SK-N-SH (cell line): ENCODE results near the gene AHCYL2. TPM values are rescaled to one million over a fixed set of nuclear protein-coding genes. Genes with fewer than 3 reads are reported as not detected.

Experiments used
- CTCF ChIA-PET: fragments of 300-600, 350-600 bp; formaldehyde crosslinking; extraction: SDS; loops from one replicate; lab custom pipeline; 2021; lab: Yijun Ruan, JAX
- POLR2A ChIA-PET: fragments of 350-600 bp; sonication (Branson Sonifier 250); formaldehyde crosslinking; extraction: SDS; loops from one replicate; lab custom pipeline; 2020; ENCODE audit warnings: antibody characterized with exemption, inconsistent platforms; lab: Yijun Ruan, JAX
- DNase-seq: peaks from one replicate; pipeline ENCODE4 v3.0.0; 2012
- H2AFZ ChIP-seq: fragments of 200-600 bp; sonication (generic); 2 replicates; pipeline ENCODE4 v1.8.1; 2016; ENCODE audit warnings: antibody characterized with exemption, mild to moderate bottlenecking, low read depth
- H3F3A ChIP-seq: fragments of 200-600 bp; sonication (generic); replicated peaks from 2 replicates; pipeline ENCODE3; 2016; ENCODE audit warnings: antibody characterized with exemption, mild to moderate bottlenecking; ENCODE audit not compliant: insufficient read depth
- H3K27ac ChIP-seq, 2 experiments: fragments of 200-500 bp in 1 of 2; fragments of 200-600 bp in 1 of 2; sonication (Bioruptor generic) in 1 of 2; sonication (generic), shearing (Covaris generic) in 1 of 2; 2 replicates each; pipeline versions ENCODE4 v1.5.1 to v1.6.1; 2014 to 2016; ENCODE audit warnings: low read depth in 2 of 2, inconsistent platforms in 1 of 2, low read length in 1 of 2, mild to moderate bottlenecking in 1 of 2, mixed read lengths in 1 of 2
- H3K27me3 ChIP-seq: fragments of 200-600 bp; sonication (generic), shearing (Covaris generic); 2 replicates; pipeline ENCODE4 v1.6.1; 2016; ENCODE audit warnings: mixed run types; ENCODE audit not compliant: insufficient read depth
- H3K36me3 ChIP-seq, 2 experiments: fragments of 200-500 bp in 1 of 2; fragments of 200-600 bp in 1 of 2; sonication (Bioruptor generic) in 1 of 2; sonication (generic) in 1 of 2; replicated peaks in 1 of 2; 2 replicates each; pipeline versions ENCODE3 to v1.5.1; 2014 to 2016; ENCODE audit warnings: low read length in 1 of 2, mild to moderate bottlenecking in 1 of 2; ENCODE audit not compliant: insufficient read depth in 2 of 2, control insufficient read depth in 1 of 2
- H3K4me1 ChIP-seq, 2 experiments: fragments of 200-500 bp in 1 of 2; fragments of 200-600 bp in 1 of 2; sonication (Bioruptor generic) in 1 of 2; sonication (generic), shearing (Covaris generic) in 1 of 2; 2 replicates each; pipeline versions ENCODE4 v1.5.1 to v1.6.1; 2014 to 2016; ENCODE audit warnings: low read depth in 1 of 2, low read length in 1 of 2, mixed run types in 1 of 2; ENCODE audit not compliant: insufficient read depth in 2 of 2, control insufficient read depth in 1 of 2
- H3K4me2 ChIP-seq: fragments of 200-600 bp; sonication (generic), shearing (Covaris generic); 2 replicates; pipeline ENCODE4 v1.6.1; 2017; ENCODE audit warnings: mixed run types
- H3K4me3 ChIP-seq, 2 experiments: fragments of 200-500 bp in 1 of 2; fragments of 200-600 bp in 1 of 2; sonication (Bioruptor generic) in 1 of 2; sonication (generic), shearing (Covaris generic) in 1 of 2; 2 replicates each; pipeline versions ENCODE4 v1.5.1 to v1.8.1; 2014 to 2016; ENCODE audit warnings: low read depth in 2 of 2, inconsistent platforms in 1 of 2, low read length in 1 of 2, mild to moderate bottlenecking in 1 of 2, mixed read lengths in 1 of 2, moderate library complexity in 1 of 2
- H3K79me2 ChIP-seq: fragments of 200-600 bp; sonication (generic); 2 replicates; pipeline ENCODE4 v1.8.1; 2017; ENCODE audit warnings: mild to moderate bottlenecking; ENCODE audit not compliant: insufficient read depth
- H3K9ac ChIP-seq: fragments of 200-600 bp; sonication (generic); 2 replicates; pipeline ENCODE4 v1.6.1; 2017; ENCODE audit warnings: mixed run types
- H3K9me2 ChIP-seq: fragments of 200-600 bp; sonication (generic); 2 replicates; pipeline ENCODE4 v1.6.1; 2017; ENCODE audit warnings: mixed run types
- H3K9me3 ChIP-seq: fragments of 200-600 bp; sonication (generic); 2 replicates; pipeline ENCODE4 v1.6.1; 2017; ENCODE audit warnings: mixed run types, mild to moderate bottlenecking, moderate library complexity
- H4K20me1 ChIP-seq: fragments of 200-600 bp; sonication (generic); 2 replicates; pipeline ENCODE4 v1.6.1; 2017; ENCODE audit warnings: mild to moderate bottlenecking, mixed run types; ENCODE audit not compliant: insufficient read depth
- ELF1 ChIP-seq: IDR thresholded peaks from 2 replicates; pipeline ENCODE4 v1.4.0; 2012
- EP300 ChIP-seq, 2 experiments: IDR thresholded peaks; 2 replicates each; pipeline versions ENCODE4 v1.4.0 to v1.6.1; 2012; ENCODE audit warnings: borderline replicate concordance in 1 of 2, low read depth in 1 of 2, low read length in 1 of 2
- FOXJ3 ChIP-seq: sonication (generic); formaldehyde crosslinking; IDR thresholded peaks from 2 replicates; pipeline ENCODE4 v1.5.1; 2020; ENCODE audit warnings: mild to moderate bottlenecking, missing genetic modification reagents
- GABPA ChIP-seq: IDR thresholded peaks from 2 replicates; pipeline ENCODE4 v1.4.0; 2012; ENCODE audit warnings: low read depth, mild to moderate bottlenecking
- JUND ChIP-seq: IDR thresholded peaks from 2 replicates; pipeline ENCODE4 v1.4.0; 2012
- MAX ChIP-seq: IDR thresholded peaks from 2 replicates; pipeline ENCODE4 v1.4.0; 2012; ENCODE audit warnings: low read depth
- MEF2A ChIP-seq: IDR thresholded peaks from 2 replicates; pipeline ENCODE4 v1.4.0; 2012; ENCODE audit warnings: low read depth, borderline replicate concordance
- NFIC ChIP-seq: IDR thresholded peaks from 2 replicates; pipeline ENCODE4 v1.4.0; 2012; ENCODE audit warnings: borderline replicate concordance
- NRF1 ChIP-seq: IDR thresholded peaks from 2 replicates; pipeline ENCODE4 v1.6.1; 2012; ENCODE audit warnings: low read depth, mild to moderate bottlenecking, low read length
- POLR2AphosphoS5 ChIP-seq: IDR thresholded peaks from 2 replicates; pipeline ENCODE4 v1.6.1; 2012; ENCODE audit warnings: low read depth, low read length
- RAD21 ChIP-seq: IDR thresholded peaks from 2 replicates; pipeline ENCODE4 v1.6.1; 2012; ENCODE audit warnings: mild to moderate bottlenecking, low read length
- RCOR1 ChIP-seq: fragments of 150-350 bp; IDR thresholded peaks from 2 replicates; pipeline ENCODE4 v1.6.1; 2017; ENCODE audit warnings: antibody characterized with exemption, low read length
- RXRA ChIP-seq: IDR thresholded peaks from 2 replicates; pipeline ENCODE4 v1.4.0; 2012; ENCODE audit warnings: low read depth, mild to moderate bottlenecking, borderline replicate concordance
- SMC3 ChIP-seq: IDR thresholded peaks from 2 replicates; pipeline ENCODE4 v1.6.1; 2012; ENCODE audit warnings: low read depth, low read length, improper control_type of control experiment
- TAF1 ChIP-seq: IDR thresholded peaks from 2 replicates; pipeline ENCODE4 v1.6.1; 2012; ENCODE audit warnings: low read depth, mild to moderate bottlenecking, low read length, moderate library complexity, borderline replicate concordance
- TCF12 ChIP-seq: IDR thresholded peaks from 2 replicates; pipeline ENCODE4 v1.4.0; 2012
- USF2 ChIP-seq: fragments of 150-350 bp; IDR thresholded peaks from 2 replicates; pipeline ENCODE4 v1.6.1; 2017; ENCODE audit warnings: antibody characterized with exemption, low read length, low read depth, borderline replicate concordance
- YY1 ChIP-seq: IDR thresholded peaks from 2 replicates; pipeline ENCODE4 v1.4.0; 2012; ENCODE audit warnings: low read depth, mild to moderate bottlenecking
- ZBTB33 ChIP-seq: IDR thresholded peaks from 2 replicates; pipeline ENCODE4 v1.4.0; 2012; ENCODE audit warnings: low read depth, borderline replicate concordance
- WGBS: methylation state at CpG from one replicate; pipeline ENCODE4 v1.1.6; 2017; ENCODE audit warnings: low lambda C conversion rate; 5-methylcytosine and 5-hydroxymethylcytosine counted together
- polyA plus RNA-seq, 3 experiments: library from polyadenylated mRNA; depleted of rRNA; stranded (reverse); fragments of >200 nt; gene quantifications; 2 replicates each; pipeline ENCODE4 v1.2.3, GENCODE V29; 2012

AHCYL2 gene
- polyA plus RNA-seq, 1 of the 3 experiments (the other 2 are of a cell fraction) = 20.4 TPM

- H3K9me3 ChIP-seq = no peaks in the 10 kb centered on the region
Measured at GRCh38 chr7:129208667-129209066, 16.2 kb upstream of the AHCYL2 start.

GRCh38 chr7:129209067-129209926 lies 15.5 kb upstream of the AHCYL2 start:
- no peak overlapping the region for H3K27ac ChIP-seq
- H3K36me3 ChIP-seq = peaks cover 18 to 38% of the 10 kb centered on the region in 2 experiments
- H3K4me1 ChIP-seq = peaks cover 0 to 6% of the 10 kb centered on the region in 2 experiments; a peak in 1 of 4 replicates
- no peak overlapping the region for H3K4me2 ChIP-seq
- H3F3A ChIP-seq = no peaks in the 10 kb centered on the region
- no peak overlapping the region for H3K4me3 ChIP-seq
- no peak overlapping the region for H2AFZ ChIP-seq
- WGBS = 91% methylated on average over 15 of the region's 15 CpGs
- no peaks in the 10 kb centered on the region for H3K79me2 ChIP-seq
- no peaks in the 10 kb centered on the region for H3K9me3 ChIP-seq
- no peaks in the 10 kb centered on the region for H3K9me2 ChIP-seq
- no peaks in the 10 kb centered on the region for H4K20me1 ChIP-seq
- ChIA-PET POLR2A (interaction anchor here (1.5 kb wide), 1 partner anchor 45 kb away, joined by 3 read pairs; no protein-coding TSS in a partner anchor), CTCF (interaction anchor here (0.6 to 14.2 kb wide), 19 partner anchors 10 to 1260 kb away, joined by 3 to 385 read pairs (median 4); partner anchors contain the start of gene AHCYL2)
- H3K27me3 ChIP-seq = no peaks in the 10 kb centered on the region
- TF ChIP-seq NRF1 (no peak), FOXJ3 (CRISPR knock-in tag) (no peak), SMC3 (no peak), MEF2A (no peak), MAX (no peak), GABPA (no peak), RXRA (no peak), JUND (no peak), TCF12 (no peak), NFIC (no peak), TAF1 (no peak), RAD21 (no peak), POLR2AphosphoS5 (no peak), YY1 (no peak)
- no peak overlapping the region for H3K9ac ChIP-seq
- no peak for DNase-seq

More at GRCh38 chr7:129208667-129209066, 16.2 kb upstream of the AHCYL2 start:
- WGBS = 84% methylated on average over 9 of the region's 9 CpGs
- TF ChIP-seq ELF1 (no peak), USF2 (no peak), RXRA (no peak), POLR2AphosphoS5 (no peak), NFIC (no peak), EP300 (IDR thresholded peaks at IDR 0.05; ENCODE audit: borderline replicate concordance in 1 of 2, low read depth in 1 of 2, low read length in 1 of 2) (no peak), RCOR1 (no peak), ZBTB33 (no peak)
- Histone ChIP-seq H3K79me2 (no peaks in the 10 kb centered on the region; the same call in 1 of the 2 replicates), H3K36me3 (peaks cover 18 to 38% of the 10 kb centered on the region in 2 experiments), H4K20me1 (no peaks in the 10 kb centered on the region), H3K4me3 (no peak overlapping the region), H3K27me3 (no peaks in the 10 kb centered on the region), H3K9me2 (no peaks in the 10 kb centered on the region), H3K4me2 (no peak overlapping the region), H3K4me1 (peaks cover 0 to under 1% of the 10 kb centered on the region in 2 experiments; a peak in 1 of 4 replicates), H3K27ac (no peak overlapping the region), H3K9ac (no peak overlapping the region), H3F3A (no peaks in the 10 kb centered on the region), H2AFZ (no peak overlapping the region)
- DNase-seq = no peak
- CTCF ChIA-PET = interaction anchor here (1.1 to 14.2 kb wide), 8 partner anchors 9 to 89 kb away, joined by 3 to 385 read pairs (median 30); partner anchors contain the start of gene AHCYL2
- POLR2A ChIA-PET = interaction anchor here (0.8 kb wide), 1 partner anchor 20 kb away, joined by 3 read pairs; the partner anchor contains the start of gene SMO
